ENCODE results near the gene KRAS.

Gene KRAS

DNA sequence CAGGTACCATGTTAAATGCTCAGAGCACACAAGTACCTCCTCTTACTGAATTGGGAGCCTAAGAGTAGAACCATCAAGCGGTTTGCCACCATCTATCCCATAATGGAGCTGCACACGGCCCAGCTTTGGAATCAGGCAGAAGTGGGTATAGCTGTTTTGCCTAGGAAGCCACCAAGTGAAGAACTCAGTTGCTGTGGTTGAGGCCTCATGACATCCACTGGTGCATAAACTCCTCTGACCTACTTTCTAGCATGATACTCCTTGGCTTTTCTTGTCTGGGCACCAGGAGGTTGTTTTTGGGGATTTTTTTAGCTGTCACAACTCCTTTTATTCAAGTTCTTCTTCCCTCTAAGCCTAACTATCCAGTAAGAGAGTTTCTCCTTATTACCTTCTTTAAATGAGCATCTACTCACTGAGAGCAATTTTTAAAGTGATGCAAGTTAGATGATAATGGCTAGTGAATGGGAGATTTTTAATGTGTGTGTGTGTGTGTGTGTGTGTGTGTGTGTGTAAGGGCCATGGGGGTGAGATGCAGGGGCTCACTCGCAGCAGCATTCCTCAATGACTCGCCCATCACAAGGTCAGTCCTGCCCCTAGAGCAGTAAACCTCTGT lies 20.9 kb upstream of the KRAS start:
- TF ChIP-seq CTCF (IDR thresholded peaks at IDR 0.05; ENCODE audit: unreplicated experiment in 3 of 3): no peak
- Mint-ChIP-seq H3K36me3 (ENCODE audit: low read depth) (no peaks in the 10 kb centered on the region), H3K27ac (no peak overlapping the region), H3K4me1 (peaks cover 5% of the 10 kb centered on the region), H3K27me3 (ENCODE audit: low read depth) (no peaks in the 10 kb centered on the region), H3K4me3 (no peak overlapping the region), H3K9me3 (no peaks in the 10 kb centered on the region)

DNA sequence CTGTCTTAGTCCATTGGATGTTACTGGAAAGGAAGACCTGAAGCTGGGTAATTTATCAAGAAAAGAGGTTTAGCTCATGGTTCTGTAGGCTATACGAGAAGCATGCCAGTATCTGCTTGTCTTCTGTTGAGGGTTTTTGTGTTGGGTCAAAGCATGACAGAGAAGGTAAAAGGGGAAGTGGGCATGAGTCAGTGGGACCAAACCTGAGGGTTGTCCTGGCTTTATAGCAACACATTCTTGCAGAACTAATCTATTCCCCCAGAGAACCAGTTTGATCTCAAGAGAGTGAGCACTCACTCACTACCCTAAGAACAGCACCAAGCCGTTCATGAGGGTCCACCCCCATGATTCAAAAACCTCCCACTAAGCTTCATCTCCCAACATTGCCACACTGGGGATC lies 19.0 kb upstream of the KRAS start:
- Mint-ChIP-seq H3K27me3 (ENCODE audit: low read depth) (no peaks in the 10 kb centered on the region), H3K4me1 (no peaks in the 10 kb centered on the region), H3K9me3 (no peaks in the 10 kb centered on the region), H3K4me3 (no peak overlapping the region), H3K36me3 (ENCODE audit: low read depth) (no peaks in the 10 kb centered on the region), H3K27ac (no peak overlapping the region)
- TF ChIP-seq CTCF (IDR thresholded peaks at IDR 0.05; ENCODE audit: unreplicated experiment in 3 of 3): no peak

DNA sequence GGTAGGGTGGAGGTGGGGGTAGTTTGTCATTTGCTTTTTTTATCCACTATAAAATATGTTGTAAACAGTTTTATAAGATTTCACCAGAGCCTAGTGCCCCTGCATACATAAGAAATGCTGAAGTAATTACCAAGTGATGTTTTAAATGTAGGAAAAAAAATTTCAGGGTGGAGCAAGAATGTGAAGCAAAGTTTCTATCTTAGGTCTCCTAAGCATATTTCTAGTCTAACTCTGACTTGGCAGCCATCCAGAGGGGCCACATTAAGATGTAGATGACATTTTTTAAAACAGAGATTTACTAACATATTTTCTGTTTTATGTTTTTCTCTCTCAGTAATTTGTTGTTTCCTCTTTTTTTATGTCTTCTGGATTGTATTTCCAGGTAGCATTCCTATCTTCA lies 15.8 kb upstream of the KRAS start:
- Mint-ChIP-seq H3K4me1 (no peaks in the 10 kb centered on the region), H3K36me3 (ENCODE audit: low read depth) (no peaks in the 10 kb centered on the region), H3K27ac (no peak overlapping the region), H3K4me3 (no peak overlapping the region), H3K9me3 (no peaks in the 10 kb centered on the region), H3K27me3 (ENCODE audit: low read depth) (no peaks in the 10 kb centered on the region)
- TF ChIP-seq CTCF (IDR thresholded peaks at IDR 0.05; ENCODE audit: unreplicated experiment in 3 of 3): no peak

DNA sequence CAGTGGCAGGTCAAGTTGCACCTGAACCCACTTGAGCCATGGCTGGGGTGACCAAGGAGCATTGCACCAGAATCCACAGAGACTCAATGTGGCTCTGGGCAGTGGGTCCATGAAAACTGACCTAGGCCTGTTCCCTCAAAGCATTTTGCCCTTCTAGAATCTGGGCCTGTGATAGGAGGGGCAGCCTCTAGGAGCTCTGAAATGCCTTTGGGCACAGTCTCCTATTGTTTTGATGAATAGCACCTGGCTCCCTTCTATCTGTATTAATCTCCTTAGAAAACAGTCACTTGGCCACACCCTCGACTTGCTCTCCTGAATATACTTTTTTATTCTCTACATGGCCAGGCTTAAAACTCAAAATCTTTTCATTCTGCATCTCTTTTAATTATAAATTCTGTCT lies 14.1 kb upstream of the KRAS start:
- H3K36me3 Mint-ChIP-seq (ENCODE audit: low read depth): no peaks in the 10 kb centered on the region
- no peaks in the 10 kb centered on the region for H3K9me3 Mint-ChIP-seq
- no peak overlapping the region for H3K4me3 Mint-ChIP-seq
- no peak overlapping the region for H3K27ac Mint-ChIP-seq
- no peaks in the 10 kb centered on the region for H3K4me1 Mint-ChIP-seq
- no peak for TF ChIP-seq CTCF (IDR thresholded peaks at IDR 0.05; ENCODE audit: unreplicated experiment in 3 of 3)
- no peaks in the 10 kb centered on the region for H3K27me3 Mint-ChIP-seq (ENCODE audit: low read depth)

DNA sequence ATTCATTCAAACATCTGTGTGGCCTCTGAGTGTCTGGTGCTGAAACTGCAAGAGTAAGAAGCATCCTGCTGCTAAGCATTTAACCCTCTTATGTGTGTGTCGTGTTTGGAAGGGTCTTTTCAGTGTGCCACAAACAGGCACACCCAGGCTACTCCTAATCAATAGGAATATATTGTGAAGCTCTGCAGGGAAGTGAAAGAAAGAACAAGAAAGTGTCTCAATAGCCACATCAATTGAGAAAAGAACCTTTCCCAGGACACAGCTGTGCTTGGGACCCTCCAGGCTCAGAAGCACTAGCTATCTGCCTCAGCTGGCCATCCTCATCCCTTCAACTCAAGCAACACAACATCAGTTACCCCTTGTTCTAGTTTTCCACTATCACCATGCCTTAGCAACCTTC lies 13.4 kb upstream of the KRAS start:
- H3K36me3 Mint-ChIP-seq (ENCODE audit: low read depth): no peaks in the 10 kb centered on the region
- no peaks in the 10 kb centered on the region for H3K27me3 Mint-ChIP-seq (ENCODE audit: low read depth)
- H3K9me3 Mint-ChIP-seq: no peaks in the 10 kb centered on the region
- H3K4me1 Mint-ChIP-seq: no peaks in the 10 kb centered on the region
- no peak overlapping the region for H3K4me3 Mint-ChIP-seq
- H3K27ac Mint-ChIP-seq: no peak overlapping the region
- TF ChIP-seq CTCF (IDR thresholded peaks at IDR 0.05; ENCODE audit: unreplicated experiment in 3 of 3): no peak

DNA sequence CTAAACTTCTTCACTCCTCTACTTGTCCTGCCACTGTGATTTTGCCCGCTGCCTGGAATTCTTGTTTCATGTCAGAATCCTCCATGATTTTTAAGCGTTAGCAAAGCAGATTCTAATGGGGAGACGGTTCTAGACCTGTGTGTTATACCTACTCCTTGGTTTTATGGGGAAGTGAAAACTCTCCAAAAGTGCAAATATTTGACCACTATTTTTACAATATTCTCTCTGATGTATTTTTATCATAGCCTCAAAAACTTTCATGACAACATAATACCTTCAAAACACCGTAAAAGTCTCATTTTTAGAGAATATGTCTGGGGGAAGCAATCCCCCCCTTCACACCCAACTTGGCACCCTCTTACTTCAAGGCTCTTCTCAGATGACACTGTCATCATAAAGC lies 12.9 kb upstream of the KRAS start:
- Mint-ChIP-seq H3K27ac (no peak overlapping the region), H3K36me3 (ENCODE audit: low read depth) (no peaks in the 10 kb centered on the region), H3K4me1 (no peaks in the 10 kb centered on the region), H3K27me3 (ENCODE audit: low read depth) (no peaks in the 10 kb centered on the region), H3K4me3 (no peak overlapping the region), H3K9me3 (no peaks in the 10 kb centered on the region)
- TF ChIP-seq CTCF (IDR thresholded peaks at IDR 0.05; ENCODE audit: unreplicated experiment in 3 of 3): no peak
